Measurements from ENCODE around the gene TUBB6. TPM values are rescaled to one million over a fixed set of nuclear protein-coding genes. Genes with fewer than 3 reads are reported as not detected.

Gene TUBB6
- total and polyA plus RNA-seq, 2 donors from 2014 or later = 25.9 to 98.9 TPM

DNA sequence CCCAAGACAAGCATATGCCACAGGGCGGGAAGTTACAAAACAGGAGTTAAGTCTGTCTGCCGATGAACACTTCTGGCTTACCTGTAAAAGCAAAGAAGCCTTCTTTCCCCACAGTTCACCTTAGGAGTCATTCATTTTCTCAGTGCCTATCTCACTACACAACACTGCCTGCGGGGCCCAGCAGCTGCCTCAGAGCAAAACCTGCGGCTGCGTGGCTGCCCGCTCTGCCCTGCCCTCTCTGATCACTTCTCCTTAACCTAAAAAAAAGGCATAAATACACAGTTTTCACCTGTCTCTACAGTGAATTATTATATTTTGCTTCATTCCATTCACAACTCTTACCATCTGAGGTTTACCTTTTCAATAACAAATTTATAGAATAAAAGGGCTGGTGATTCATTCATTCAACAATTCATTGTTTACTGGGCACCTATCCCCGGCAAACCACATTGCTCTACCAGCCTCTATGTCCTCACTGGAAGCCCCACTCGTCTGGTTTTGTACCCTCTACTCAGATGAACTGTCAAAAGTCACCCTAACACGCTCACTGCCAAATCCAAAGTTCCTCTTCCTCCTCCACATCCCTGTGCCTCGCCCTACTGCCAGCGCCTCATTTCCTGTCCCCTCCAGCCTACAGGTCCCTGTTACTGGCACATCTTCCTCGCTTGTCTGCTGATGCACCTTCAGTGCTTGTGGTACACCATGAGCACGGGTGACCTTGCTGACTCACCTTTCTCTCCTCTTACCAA lies 37.6 kb downstream of the TUBB6 start:
- Histone ChIP-seq H3K27ac (ENCODE audit: low read depth in 2 of 2, low read length in 2 of 2) (no peak overlapping the region), H3K4me1 (ENCODE audit: control insufficient read depth in 2 of 3, insufficient read depth in 2 of 3, low read depth in 1 of 3, low read length in 3 of 3) (no peaks in the 10 kb centered on the region), H3K9ac (ENCODE audit: low read length in 3 of 3) (no peak overlapping the region), H3K36me3 (ENCODE audit: control insufficient read depth in 2 of 3, insufficient read depth in 3 of 3, low read length in 3 of 3) (peaks cover 13 to 65% (median 45%) of the 10 kb centered on the region in 3 donors), H3K27me3 (ENCODE audit: control insufficient read depth, insufficient read depth, low read length) (no peaks in the 10 kb centered on the region), H3K4me3 (ENCODE audit: low read length in 3 of 3) (no peak overlapping the region), H3K9me3 (ENCODE audit: control insufficient read depth in 2 of 3, insufficient read depth in 1 of 3, low read length in 3 of 3) (no peaks in the 10 kb centered on the region)
- TF ChIP-seq, protein P1, sequence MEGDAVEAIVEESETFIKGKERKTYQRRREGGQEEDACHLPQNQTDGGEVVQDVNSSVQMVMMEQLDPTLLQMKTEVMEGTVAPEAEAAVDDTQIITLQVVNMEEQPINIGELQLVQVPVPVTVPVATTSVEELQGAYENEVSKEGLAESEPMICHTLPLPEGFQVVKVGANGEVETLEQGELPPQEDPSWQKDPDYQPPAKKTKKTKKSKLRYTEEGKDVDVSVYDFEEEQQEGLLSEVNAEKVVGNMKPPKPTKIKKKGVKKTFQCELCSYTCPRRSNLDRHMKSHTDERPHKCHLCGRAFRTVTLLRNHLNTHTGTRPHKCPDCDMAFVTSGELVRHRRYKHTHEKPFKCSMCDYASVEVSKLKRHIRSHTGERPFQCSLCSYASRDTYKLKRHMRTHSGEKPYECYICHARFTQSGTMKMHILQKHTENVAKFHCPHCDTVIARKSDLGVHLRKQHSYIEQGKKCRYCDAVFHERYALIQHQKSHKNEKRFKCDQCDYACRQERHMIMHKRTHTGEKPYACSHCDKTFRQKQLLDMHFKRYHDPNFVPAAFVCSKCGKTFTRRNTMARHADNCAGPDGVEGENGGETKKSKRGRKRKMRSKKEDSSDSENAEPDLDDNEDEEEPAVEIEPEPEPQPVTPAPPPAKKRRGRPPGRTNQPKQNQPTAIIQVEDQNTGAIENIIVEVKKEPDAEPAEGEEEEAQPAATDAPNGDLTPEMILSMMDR (IDR thresholded peaks at IDR 0.05; ENCODE audit: borderline replicate concordance, extremely low read depth, insufficient read depth) = no peak
- FAIRE-seq = no peak
- DNase-seq = no peak
- intact Hi-C loops (cut with DNase I) = no loop called here

DNA sequence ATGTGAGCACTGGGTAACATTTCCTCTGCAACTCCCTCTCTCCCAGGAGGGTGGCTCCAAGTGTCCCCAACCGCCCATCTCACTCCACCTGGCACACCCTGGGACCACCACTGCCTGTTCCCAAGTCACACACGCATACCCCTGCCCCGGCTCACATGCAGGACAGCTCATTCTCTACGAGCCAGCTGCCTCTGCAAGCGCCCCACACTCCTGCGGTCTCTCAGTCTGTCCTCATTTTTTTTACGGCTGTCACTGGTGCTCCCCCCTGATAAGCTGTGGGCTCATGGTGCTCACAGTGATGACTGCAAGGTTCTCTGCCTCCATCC lies 38.2 kb downstream of the TUBB6 start:
- FAIRE-seq = no peak
- no peak overlapping the region for H3K27ac ChIP-seq (ENCODE audit: low read depth in 2 of 2, low read length in 2 of 2)

DNA sequence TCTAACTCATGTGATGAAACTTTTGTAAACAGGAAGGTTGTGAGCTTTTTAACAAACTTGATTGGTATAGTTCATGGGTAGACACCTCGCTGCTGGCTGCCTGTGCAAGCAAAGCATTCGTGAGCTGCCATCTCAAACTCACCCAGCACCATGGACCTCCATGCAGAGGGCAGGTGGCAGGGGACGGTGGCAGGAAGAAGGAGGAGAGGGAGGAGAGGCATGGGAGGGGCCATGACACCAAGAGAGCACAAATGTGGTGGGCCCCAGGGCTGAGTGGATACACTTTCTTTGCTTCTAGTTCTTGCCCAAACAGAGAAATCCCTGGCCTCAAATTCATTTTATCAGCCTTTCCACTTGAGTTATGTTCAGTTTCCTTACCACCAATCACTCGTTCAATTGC lies 39.9 kb downstream of the TUBB6 start:
- FAIRE-seq (no peak), DNase-seq (no peak)
- H3K9me3 ChIP-seq (ENCODE audit: control insufficient read depth in 2 of 3, insufficient read depth in 1 of 3, low read length in 3 of 3) = no peaks in the 10 kb centered on the region
- no peaks in the 10 kb centered on the region for H3K4me1 ChIP-seq (ENCODE audit: control insufficient read depth in 2 of 3, insufficient read depth in 2 of 3, low read depth in 1 of 3, low read length in 3 of 3)
- H3K27me3 ChIP-seq (ENCODE audit: control insufficient read depth, insufficient read depth, low read length) = no peaks in the 10 kb centered on the region
- no peak overlapping the region for H3K4me3 ChIP-seq (ENCODE audit: low read length in 3 of 3)
- intact Hi-C loops (cut with DNase I) = no loop called here
- peaks cover 15 to 65% (median 45%) of the 10 kb centered on the region in 3 donors for H3K36me3 ChIP-seq (ENCODE audit: control insufficient read depth in 2 of 3, insufficient read depth in 3 of 3, low read length in 3 of 3)
- H3K27ac ChIP-seq (ENCODE audit: low read depth in 2 of 2, low read length in 2 of 2) = no peak overlapping the region
- no peak overlapping the region for H3K9ac ChIP-seq (ENCODE audit: low read length in 3 of 3)
- TF ChIP-seq, protein P1 (IDR thresholded peaks at IDR 0.05; ENCODE audit: borderline replicate concordance, extremely low read depth, insufficient read depth) = no peak

More for the DNA sequence above, 38.2 kb downstream of the TUBB6 start:
- H3K4me3 ChIP-seq (ENCODE audit: low read length in 3 of 3) = no peak overlapping the region
- H3K36me3 ChIP-seq (ENCODE audit: control insufficient read depth in 2 of 3, insufficient read depth in 3 of 3, low read length in 3 of 3) = peaks cover 13 to 70% (median 50%) of the 10 kb centered on the region in 3 donors
- H3K4me1 ChIP-seq (ENCODE audit: control insufficient read depth in 2 of 3, insufficient read depth in 2 of 3, low read depth in 1 of 3, low read length in 3 of 3) = no peaks in the 10 kb centered on the region
- no peak overlapping the region for H3K9ac ChIP-seq (ENCODE audit: low read length in 3 of 3)
- intact Hi-C loops (cut with DNase I) = no loop called here
- DNase-seq = no peak
- no peaks in the 10 kb centered on the region for H3K9me3 ChIP-seq (ENCODE audit: control insufficient read depth in 2 of 3, insufficient read depth in 1 of 3, low read length in 3 of 3)
- TF ChIP-seq, protein P1 (IDR thresholded peaks at IDR 0.05; ENCODE audit: borderline replicate concordance, extremely low read depth, insufficient read depth) = no peak
- H3K27me3 ChIP-seq (ENCODE audit: control insufficient read depth, insufficient read depth, low read length) = no peaks in the 10 kb centered on the region
